GM18867 (cell line): ENCODE measurements around the gene SMG6.

ENCODE experiments used
- ATAC-seq: cut with Tn5 transposase; IDR thresholded peaks from one replicate; pipeline ENCODE4 v1.9.1; 2021; ENCODE audit warnings: mild to moderate bottlenecking, moderate library complexity; ENCODE audit not compliant: unreplicated experiment

Gene SMG6

DNA sequence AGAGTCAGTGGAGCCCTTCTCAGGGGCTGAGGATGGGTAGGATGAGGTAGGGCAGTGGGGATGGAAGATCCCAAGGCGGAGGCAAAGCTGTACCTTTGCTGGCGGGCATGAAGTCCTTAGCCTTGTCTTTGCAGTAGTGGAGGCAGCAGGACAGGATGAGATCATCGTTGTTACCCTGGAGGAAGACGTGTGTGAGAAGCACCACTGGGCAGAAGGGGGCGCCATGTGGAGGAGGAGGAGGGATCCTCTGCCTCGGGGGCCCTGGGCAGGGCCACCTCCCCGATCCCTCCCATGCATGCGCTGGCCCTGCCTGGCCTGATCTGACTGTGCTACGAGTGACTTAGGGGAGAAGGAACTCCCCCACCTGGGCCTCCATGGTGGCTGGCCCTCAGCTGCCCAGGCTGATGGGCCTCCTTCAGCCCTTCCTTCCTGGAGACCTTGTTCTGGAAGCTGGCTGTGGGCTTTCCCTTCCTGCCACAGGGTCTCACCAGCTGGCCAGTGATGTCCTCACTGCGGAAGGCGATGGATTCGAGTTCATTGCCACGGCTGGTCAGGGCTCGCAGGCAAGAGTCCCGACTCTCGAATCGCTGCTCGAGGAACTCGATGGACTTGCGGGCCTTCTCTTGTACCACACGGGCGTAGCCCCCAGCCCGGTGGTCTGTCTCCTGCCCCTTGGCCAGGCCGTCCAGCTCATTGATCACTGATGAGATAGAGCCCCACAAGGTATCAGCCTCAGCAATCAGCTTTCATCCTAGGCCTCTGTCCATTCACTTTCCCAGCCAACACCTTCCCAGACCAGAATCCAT is 238.4 kb downstream of the SMG6 start:
- no peak for ATAC-seq

DNA sequence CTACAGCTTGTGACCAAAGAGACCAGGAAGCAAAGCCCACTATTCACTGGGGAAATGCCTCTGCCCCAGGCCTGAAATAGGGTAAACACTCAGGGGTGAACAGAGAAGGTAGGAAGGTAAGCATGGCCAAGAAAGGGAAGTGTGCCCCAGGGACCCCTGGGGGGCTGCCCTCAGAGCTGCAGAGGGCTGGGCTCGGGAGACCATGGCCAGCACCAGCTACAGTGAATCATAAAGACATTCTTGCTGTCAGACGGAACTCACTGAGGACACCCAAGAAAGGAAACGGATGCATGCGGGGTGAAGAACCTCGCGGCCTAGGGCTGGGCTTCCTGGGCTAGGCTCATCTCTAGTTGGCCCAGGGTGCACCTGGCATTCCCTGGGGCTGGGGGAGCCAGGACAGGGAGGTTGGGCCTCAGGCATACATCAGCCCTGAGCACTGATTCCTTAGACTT is 239.0 kb downstream of the SMG6 start:
- ATAC-seq = no peak

DNA sequence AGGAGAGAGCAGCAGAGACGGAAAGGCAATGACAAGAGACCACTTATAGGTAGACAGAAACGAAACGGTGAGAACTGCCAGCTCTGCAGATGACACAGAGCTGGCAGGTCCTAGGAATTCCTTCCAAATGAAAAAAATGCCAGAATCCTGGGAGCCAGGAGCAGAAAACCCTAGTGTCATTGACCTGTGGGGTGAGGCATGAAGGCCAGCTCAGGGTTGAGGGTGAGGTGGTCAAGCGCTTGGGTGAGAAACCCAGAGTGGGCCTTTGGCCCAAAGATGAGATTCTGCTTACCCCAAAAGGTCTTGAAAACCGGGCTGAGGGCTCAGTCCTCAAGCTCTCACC is 239.5 kb downstream of the SMG6 start:
- ATAC-seq = no peak

DNA sequence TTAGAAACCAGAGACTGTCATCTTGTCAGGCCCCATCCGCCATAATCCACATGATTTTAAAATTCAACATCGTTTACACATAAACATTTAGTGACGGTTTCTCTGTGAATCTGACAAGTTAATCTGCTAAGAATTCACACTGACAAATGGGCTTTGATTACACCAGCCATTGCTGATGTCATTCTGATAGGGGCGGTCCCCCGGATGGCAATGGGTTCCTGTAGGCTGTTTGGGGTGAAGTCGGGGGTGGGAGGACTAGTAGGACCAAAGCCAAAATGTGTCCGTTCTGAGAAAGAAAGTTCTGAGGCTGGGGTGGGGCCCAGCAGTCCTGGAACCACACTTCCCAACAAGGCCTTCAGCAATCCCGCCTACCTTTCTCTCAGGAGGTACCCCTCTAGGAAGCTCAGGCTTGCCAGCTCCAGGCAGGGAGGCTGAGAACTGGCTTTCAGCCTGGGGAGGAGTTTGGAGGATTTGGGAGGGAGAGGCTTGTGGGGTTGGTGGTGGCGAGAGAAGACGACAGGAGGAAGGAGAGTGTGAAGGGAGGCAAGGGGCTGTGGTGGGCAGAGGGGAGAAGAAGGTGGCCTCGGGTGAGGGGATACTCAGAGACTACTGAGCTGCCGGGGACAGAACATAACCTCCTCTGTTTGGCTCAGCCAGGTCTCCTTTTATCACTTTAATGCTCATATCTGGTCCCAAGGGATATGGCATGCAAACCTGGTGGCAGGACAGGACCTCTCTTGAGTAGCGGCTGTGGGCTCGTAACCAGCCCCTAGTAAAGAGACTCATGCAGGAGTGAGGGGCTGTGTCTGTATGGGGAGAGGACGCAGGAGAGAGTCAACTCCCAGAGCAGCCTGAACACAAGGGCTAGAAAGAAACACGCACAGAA is 240.1 kb downstream of the SMG6 start:
- no peak for ATAC-seq

DNA sequence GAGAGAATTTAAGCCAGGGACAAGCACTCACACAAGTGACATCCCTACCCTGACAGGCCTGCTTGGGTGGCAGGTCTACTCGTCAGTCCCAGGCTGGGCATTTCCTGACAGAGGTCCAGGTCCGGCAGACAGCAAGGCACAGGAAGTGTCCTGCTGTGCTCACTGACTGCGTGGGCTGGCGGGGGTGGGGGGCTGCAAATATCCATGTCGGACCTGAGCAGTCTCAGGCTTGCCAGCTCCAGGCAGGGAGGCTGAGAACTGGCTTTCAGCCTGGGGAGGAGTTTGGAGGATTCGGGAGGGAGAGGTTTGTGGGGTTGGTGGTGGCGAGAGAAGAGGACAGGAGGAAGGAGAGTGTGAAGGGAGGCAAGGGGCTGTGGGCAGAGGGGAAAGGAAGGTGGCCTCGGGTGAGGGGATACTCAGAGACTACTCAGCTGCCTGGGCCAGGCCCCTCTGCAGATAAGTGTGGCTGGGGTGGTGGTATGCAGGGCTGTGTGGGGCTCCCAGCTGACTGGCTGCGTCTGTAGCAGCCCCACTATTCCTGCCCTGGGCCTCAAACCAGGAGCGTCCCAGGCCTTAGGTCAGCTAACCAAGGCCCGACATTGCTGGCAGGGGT is 240.9 kb downstream of the SMG6 start:
- ATAC-seq = no peak

DNA sequence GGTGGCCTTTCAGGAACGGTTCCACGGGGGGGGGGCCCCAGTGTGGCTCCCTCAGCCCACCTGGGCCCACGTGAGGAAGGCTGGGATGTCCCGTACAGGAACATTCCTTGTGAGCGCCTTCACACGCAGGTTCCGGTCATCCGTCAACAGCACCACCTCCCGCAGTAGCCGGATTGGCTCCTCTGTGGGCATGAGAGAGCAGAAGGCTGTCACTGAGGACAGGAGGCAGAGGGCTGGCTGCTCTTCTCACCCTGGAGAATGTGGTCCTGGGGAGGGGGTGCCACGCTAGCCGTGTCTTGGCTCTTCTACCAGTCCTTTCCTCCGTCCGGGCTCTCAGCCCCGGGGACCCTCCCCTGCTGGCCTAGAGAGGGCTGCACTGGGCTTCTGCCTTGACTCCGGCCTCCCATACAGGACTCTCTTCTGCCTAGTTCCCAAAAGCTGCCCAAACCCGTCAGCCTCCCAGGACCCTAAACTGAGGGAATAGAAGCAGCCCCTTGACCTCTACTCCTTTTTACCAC is 242.1 kb downstream of the SMG6 start:
- no peak for ATAC-seq

DNA sequence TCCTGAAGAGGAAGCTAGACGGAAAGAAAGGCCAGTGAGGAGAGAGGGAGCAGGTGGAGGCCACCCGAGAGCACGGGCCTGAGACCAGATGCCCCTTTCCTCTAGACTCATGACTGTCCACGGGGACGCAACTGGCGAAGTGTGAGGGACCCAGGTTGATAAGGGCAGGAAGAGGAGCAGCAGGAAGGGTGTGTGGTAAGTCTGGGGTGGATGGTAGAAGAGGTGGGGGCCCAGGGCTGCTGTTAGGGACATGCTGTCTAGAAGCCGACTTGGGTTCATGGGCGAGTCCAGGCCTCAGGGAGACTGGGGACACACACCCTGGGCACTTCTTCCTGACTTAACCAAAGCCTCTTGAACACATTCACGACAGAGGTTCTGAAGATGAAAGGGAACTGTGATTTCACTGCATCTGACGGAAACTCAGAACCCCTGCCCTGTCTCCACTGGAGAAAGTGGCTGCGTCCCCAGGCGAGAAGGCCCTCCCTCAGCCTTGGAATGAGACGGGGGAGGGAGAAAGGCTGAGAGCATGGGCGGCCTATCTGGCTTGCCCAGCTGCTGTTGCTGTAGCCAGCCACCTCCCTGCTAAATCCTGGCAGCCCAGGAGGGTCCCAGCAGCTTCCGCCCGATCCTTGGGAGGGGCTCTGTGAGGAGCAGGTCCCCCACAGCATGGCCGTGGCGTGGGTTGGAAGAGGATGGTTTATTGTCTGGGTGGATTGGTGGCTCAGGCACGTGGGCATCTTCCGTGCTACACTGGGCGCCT is 242.7 kb downstream of the SMG6 start:
- ATAC-seq = no peak

DNA sequence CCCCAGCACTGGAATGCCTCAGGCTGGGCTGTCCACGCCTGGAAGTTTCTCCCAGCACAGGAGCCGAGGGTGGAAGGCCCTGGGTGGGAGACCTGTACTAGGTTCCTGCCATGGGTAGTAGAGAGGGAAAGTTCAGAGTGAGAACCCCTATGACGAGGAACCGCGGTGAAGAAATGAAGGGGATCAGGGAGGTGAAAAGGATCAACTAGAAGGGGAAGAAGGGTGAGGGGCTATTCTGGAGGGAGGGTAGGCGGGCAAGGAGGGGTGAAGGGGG is 243.3 kb downstream of the SMG6 start:
- no peak for ATAC-seq

DNA sequence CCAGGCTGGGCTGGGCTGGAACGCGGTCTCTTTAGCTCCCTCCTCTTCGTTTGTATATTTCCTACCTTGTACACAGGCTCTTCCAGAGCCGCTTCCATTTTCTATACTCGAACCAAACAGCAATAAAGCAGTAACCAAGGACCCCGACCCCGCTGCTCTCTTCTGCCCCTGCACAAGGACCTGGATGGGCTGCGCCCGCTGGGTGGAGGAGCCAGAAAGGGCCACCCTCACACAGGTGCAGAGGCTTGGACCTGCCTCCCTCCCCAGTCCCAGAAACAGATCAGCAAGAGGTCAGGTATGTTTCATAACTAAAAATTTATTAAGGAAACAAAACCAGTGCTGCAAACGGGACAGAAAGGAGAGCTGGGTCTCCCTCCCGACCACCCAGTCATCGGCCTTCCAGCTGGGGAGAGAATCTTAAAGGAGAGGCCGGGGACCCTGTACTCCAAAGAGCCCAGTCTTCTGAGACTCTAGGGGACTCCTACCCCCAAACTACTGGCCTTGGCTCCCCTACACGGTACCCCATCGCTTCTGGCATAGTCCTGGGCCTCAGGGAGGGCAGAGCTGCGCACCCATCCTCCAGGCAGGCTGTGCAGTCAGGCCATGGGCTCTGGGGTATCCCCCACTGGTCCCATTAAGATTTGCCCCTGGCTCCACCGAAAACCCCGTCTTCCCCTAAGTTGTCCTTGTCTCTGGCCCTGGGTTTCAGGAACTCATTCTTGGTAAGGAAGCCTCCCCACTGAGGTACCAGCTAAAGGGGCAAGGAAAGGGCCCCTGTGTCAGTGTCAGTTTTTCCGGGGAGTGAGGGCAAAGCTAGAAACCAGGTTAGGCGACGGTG is 243.8 kb downstream of the SMG6 start:
- no peak for ATAC-seq

DNA sequence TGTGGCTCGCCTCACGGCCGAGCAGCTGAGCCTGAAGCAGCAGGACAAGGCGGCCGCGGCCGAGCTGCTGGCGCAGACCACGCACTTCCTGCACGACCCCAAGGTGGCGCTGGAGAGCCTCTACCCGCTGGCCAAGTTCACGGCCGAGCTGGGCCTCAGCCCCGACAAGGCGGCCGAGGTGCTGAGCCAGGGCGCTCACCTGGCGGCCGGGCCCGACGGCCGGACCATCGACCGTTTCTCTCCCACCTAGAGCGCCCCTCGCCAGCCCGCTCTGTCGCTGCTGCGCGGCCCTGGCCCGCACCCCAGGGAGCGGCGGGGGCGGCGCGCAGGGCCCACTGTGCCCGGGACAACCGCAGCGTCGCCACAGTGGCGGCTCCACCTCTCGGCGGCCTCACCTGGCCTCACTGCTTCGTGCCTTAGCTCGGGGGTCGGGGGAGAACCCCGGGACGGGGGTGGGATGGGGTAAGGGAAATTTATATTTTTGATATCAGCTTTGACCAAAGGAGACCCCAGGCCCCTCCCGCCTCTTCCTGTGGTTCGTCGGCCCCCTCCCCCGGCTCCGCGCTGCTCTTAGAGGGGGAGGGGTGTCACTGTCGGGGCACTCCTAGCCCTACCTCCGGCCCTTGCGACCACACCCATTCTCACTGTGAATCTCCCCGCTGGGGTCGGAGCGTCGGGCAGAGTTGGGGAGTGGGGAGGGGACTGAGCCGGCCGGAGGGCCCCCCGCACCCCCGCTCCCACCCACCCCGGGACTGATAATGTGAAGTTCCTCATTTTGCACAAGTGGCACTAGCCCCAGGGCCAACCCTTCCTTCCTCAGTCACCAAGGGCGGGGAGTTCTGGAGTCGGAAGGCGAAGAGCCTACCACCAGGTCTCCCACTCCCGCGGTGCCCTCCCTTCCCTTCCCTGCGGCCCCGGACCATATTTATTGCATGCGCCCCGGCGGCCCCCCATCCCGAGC is 244.7 kb downstream of the SMG6 start:
- no peak for ATAC-seq

DNA sequence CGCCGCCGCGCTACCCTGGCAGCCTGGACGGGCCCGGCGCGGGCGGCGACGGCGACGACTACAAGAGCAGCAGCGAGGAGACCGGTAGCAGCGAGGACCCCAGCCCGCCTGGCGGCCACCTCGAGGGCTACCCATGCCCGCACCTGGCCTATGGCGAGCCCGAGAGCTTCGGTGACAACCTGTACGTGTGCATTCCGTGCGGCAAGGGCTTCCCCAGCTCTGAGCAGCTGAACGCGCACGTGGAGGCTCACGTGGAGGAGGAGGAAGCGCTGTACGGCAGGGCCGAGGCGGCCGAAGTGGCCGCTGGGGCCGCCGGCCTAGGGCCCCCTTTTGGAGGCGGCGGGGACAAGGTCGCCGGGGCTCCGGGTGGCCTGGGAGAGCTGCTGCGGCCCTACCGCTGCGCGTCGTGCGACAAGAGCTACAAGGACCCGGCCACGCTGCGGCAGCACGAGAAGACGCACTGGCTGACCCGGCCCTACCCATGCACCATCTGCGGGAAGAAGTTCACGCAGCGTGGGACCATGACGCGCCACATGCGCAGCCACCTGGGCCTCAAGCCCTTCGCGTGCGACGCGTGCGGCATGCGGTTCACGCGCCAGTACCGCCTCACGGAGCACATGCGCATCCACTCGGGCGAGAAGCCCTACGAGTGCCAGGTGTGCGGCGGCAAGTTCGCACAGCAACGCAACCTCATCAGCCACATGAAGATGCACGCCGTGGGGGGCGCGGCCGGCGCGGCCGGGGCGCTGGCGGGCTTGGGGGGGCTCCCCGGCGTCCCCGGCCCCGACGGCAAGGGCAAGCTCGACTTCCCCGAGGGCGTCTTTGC is 245.6 kb downstream of the SMG6 start:
- ATAC-seq = no peak

DNA sequence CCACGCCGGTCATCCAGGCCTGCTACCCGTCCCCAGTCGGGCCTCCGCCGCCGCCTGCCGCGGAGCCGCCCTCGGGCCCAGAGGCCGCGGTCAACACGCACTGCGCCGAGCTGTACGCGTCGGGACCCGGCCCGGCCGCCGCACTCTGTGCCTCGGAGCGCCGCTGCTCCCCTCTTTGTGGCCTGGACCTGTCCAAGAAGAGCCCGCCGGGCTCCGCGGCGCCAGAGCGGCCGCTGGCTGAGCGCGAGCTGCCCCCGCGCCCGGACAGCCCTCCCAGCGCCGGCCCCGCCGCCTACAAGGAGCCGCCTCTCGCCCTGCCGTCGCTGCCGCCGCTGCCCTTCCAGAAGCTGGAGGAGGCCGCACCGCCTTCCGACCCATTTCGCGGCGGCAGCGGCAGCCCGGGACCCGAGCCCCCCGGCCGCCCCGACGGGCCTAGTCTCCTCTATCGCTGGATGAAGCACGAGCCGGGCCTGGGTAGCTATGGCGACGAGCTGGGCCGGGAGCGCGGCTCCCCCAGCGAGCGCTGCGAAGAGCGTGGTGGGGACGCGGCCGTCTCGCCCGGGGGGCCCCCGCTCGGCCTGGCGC is 246.3 kb downstream of the SMG6 start:
- ATAC-seq = no peak

DNA sequence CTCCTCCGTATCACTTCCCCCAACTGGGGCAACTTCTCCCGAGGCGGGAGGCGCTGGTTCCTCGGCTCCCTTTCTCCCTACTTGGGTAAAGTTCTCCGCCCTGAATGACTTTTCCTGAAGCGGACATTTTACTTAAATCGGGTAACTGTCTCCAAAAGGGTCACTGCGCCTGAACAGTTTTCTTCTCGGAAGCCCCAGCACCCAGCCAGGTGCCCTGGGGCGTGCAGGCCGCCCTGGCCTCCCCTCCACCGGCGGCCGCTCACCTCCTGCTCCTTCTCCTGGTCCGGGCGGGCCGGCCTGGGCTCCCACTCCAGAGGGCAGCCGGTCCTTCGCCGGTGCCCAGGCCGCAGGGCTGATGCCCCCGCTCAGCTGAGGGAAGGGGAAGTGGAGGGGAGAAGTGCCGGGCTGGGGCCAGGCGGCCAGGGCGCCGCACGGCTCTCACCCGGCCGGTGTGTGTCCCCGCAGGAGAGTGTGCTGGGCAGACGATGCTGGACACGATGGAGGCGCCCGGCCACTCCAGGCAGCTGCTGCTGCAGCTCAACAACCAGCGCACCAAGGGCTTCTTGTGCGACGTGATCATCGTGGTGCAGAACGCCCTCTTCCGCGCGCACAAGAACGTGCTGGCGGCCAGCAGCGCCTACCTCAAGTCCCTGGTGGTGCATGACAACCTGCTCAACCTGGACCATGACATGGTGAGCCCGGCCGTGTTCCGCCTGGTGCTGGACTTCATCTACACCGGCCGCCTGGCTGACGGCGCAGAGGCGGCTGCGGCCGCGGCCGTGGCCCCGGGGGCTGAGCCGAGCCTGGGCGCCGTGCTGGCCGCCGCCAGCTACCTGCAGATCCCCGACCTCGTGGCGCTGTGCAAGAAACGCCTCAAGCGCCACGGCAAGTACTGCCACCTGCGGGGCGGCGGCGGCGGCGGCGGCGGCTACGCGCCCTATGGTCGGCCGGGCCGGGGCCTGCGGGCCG is 247.1 kb downstream of the SMG6 start:
- ATAC-seq = no peak

DNA sequence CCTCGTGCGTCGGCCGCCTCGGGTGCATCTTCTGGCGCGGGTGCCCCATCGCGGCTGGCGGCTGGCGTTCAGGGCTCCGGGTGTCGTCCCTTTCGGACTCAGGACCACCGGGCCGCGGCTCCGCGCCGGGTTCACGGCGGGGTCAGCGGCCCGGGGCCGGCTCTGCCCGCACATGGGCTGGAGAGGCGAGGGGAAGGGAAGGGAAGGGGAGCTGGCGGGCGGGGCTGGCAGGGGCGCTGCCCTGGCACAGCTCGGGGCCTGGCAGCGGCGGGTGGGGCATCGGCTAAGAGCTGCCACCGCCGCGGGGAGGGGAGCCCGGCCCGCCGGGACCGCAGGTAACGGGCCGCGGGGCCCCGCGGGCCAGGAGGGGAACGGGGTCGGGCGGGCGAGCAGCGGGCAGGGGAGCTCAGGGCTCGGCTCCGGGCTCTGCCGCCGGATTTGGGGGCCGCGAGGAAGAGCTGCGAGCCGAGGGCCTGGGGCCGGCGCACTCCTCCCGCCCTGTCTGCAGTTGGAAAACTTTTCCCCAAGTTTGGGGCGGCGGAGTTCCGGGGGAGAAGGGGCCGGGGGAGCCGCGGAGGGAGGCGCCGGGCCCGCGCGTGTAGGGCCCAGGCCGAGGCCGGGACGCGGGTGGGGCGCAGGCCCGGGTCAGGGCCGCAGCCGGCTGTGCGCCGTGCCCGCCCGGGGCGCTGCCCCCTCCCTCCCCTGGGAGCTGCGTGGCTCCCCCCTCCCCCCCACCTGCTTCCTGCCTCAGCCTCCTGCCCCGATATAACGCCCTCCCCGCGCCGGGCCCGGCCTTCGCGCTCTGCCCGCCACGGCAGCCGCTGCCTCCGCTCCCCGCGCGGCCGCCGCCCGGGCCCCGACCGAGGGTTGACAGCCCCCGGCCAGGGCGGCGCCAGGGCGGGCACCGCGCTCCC is 248.0 kb downstream of the SMG6 start:
- ATAC-seq = no peak

DNA sequence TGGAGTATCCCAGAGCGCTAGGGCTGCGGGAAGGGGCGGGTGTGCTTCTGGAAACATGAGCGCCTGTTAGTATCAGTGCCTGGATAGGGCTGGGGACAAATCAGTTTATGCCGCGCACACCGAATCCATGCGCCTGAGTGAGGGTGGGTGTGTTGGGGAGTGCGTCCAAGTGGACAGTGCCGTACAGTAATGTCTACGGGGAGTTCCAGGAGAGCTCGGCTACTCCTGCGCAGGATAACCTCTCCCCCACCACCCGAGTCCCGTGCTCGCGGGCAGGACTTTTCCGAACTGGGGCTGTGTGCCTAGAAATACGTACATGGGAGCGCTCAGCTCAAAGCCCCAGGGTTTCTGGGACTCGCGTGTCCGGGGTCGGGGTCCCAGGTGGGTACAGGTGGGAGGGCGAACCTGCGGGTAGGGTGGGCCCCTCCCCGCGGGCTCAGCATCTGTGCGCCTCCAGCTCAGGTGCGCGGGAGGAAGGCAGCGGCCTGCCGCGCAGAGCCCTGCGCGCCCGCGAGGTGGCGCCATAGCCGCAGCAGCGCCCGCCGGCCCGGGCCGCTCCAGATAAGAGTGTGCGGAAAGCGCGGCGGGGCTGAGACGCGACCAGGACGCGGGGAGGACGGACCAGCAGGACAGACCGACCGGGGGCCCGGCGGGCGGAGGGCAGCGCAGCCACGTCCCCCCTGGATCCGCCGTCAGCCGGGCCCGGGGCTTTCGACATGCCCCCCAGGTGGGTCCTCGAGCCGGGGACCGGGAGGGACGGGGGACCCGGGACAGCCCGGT is 248.9 kb downstream of the SMG6 start, which contains the start of gene HIC1:
Gene HIC1, plus strand, starts transcription at position 592 of the 780 bp plus-strand sequence. CDS start 1,588 bp downstream, outside the sequence.
- peak; percentile 32 for ATAC-seq
